LNCaP clone FGC (cell line): Measurements from ENCODE around the gene STH.

Source experiments
- DNase-seq: peaks from one replicate; pipeline ENCODE4 v3.0.0-alpha.2; 2011; ENCODE audit warnings: low read depth
- H3K4me3 ChIP-seq: 2 replicates; pipeline ENCODE4 v1.5.1; 2011; ENCODE audit warnings: mild to moderate bottlenecking, low read depth, low read length, control low read depth
- CTCF ChIP-seq: IDR thresholded peaks from 2 replicates; pipeline ENCODE4 v1.5.1; 2012; ENCODE audit warnings: mild to moderate bottlenecking; ENCODE audit not compliant: control insufficient read depth, insufficient read depth; ENCODE audit errors: extremely low read depth

STH gene

GRCh38 chr17:45997166-45997565, 1.9 kb upstream of the STH start:
- TF ChIP-seq CTCF: no peak
- no peak overlapping the region for H3K4me3 ChIP-seq
- DNase-seq: no peak

GRCh38 chr17:45997624-45998023, 1.4 kb upstream of the STH start:
- DNase-seq: no peak
- TF ChIP-seq CTCF: no peak
- no peak overlapping the region for H3K4me3 ChIP-seq

GRCh38 chr17:45999900-46000290, 845 bp downstream of the STH start:
- DNase-seq: no peak
- H3K4me3 ChIP-seq: no peak overlapping the region
- TF ChIP-seq CTCF: no peak

- no peak for DNase-seq
- no peak for TF ChIP-seq CTCF
- no peak overlapping the region for H3K4me3 ChIP-seq
Measured at GRCh38 chr17:46000292-46000691, 1.2 kb downstream of the STH start.

GRCh38 chr17:46000757-46001156, 1.7 kb downstream of the STH start:
- DNase-seq: no peak
- no peak for TF ChIP-seq CTCF
- no peak overlapping the region for H3K4me3 ChIP-seq

GRCh38 chr17:46001390-46002310, 2.6 kb downstream of the STH start:
- TF ChIP-seq CTCF: no peak
- no peak overlapping the region for H3K4me3 ChIP-seq
- no peak for DNase-seq
